ENCODE results near the gene BCL2L13. TPM values are rescaled to one million over a fixed set of nuclear protein-coding genes. Genes with fewer than 3 reads are reported as not detected.

BCL2L13 gene
- total RNA-seq, 1 donor = 32.0 TPM

GRCh38 chr22:17775781-17776465, 137.4 kb downstream of the BCL2L13 start:
- DNase-seq (ENCODE audit: low read depth in 2 of 3, low spot score in 2 of 3) = no peak

- peak; percentile 51 to 85 (median 82) for DNase-seq (ENCODE audit: low read depth in 2 of 3, low spot score in 2 of 3)
Observed at GRCh38 chr22:17777005-17777716, 138.6 kb downstream of the BCL2L13 start.

GRCh38 chr22:17777717-17778044, 139.1 kb downstream of the BCL2L13 start:
- no peak for DNase-seq (ENCODE audit: low read depth in 2 of 3, low spot score in 2 of 3)

- no peak for DNase-seq (ENCODE audit: low read depth in 2 of 3, low spot score in 2 of 3)
Observed at GRCh38 chr22:17778412-17778976, 139.9 kb downstream of the BCL2L13 start.

- no peak for DNase-seq (ENCODE audit: low read depth in 2 of 3, low spot score in 2 of 3)
Observed at GRCh38 chr22:17779286-17780115, 140.9 kb downstream of the BCL2L13 start.

- no peak for DNase-seq (ENCODE audit: low read depth in 2 of 3, low spot score in 2 of 3)
Observed at GRCh38 chr22:17780116-17780740, 141.7 kb downstream of the BCL2L13 start.

Small RNA genes within 50 kb of the gene (small RNA-seq; reads per million reads assigned to genes)
- not detected for gene MIR3198-1

Other genes with a start within 250 kb of the BCL2L13 start
- not detected for gene SLC25A18, start 75.3 kb upstream of the BCL2L13 start, total RNA-seq
- gene ATP6V1E1, start 10.0 kb upstream of the BCL2L13 start, total RNA-seq = 31.2 TPM
- gene BID, start 135.7 kb downstream of the BCL2L13 start, total RNA-seq = 64.6 TPM

All from hematopoietic multipotent progenitor cell (in vitro differentiated cells).